Measurements from ENCODE around the gene OR4K5.
"Not testable (repeated sequence)": the region's sequence is repeated elsewhere in the genome, so short reads cannot be mapped to it uniquely, and the experiment has no call there.

OR4K5 gene

GRCh38 chr14:19920021-19920657 lies at the start of gene OR4K5:
Gene OR4K5 (plus strand): TSS chr14:19920607. CDS start chr14:19920607, 0 bp downstream.
- no peak for DNase-seq (ENCODE audit: low read depth)

DNA sequence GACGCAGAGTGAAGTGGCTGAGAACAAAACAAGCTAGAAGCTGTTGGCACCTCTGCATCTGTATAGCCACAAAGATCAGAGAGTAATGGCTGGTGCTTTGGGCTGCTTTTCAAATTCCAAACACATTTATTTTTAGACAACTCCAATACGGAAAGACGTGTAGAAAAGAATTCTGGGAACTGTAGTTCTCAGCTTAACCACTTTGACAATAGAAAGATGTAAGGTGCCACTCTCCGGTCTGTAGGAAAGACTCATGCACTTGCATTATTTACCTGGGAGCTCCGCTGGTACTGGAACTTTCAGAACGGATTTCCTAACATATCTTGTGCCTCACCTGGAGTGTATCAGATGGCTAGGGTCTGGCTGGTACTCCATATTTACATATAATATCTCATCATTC lies 47.2 kb upstream of the OR4K5 start:
- DNase-seq (ENCODE audit: low read depth): no peak

DNA sequence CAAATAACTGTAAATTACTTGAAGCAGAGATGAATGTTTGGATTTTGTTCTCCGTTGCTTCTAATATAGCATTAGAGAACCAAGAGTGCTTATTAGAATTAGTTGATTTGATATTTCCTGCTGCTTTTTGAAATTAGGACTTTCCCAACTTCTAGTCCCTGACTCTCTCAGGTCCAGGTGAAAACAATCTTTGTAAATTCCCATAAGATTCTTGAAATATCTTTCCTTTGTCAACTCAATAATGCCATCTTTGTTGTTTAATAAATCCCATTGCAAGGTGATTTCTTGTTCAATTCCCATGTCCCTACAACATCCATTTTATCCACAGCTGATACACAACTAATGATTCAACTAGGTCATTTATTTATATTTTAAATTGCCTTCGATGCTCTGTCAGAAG lies 45.6 kb upstream of the OR4K5 start, which contains the start of gene OR4K2:
Gene OR4K2 (plus strand): TSS at position 301 of the 400 bp plus-strand sequence. CDS start 1,126 bp downstream, outside the sequence.
- DNase-seq (ENCODE audit: low read depth): no peak

DNA sequence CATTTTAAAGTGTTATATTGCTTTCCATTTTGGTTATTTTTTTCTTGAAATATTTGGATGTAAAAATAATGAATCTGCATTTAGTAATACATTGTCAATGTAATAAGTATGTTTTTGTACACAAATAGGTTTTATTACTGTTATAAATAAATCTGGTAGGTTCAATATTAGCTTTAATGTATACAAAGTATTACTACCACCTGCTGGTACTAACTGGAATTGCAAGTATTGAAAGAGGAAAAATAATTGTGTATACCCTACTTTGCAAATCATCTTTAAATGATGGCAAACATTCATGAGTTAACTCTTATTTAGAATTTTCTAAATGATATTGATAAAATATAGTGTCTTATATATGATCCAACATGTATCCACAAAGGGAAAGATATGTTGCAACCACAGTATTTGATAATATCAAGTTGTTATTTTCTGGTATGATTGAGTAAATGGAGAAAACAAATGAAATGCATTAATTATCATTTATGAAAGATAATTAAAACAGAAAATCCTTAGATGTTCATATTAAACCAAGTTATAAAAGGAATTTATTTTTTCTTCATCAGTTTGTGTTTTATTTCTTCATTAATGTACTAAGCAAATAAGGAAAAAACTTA lies 42.3 kb upstream of the OR4K5 start:
- no peak for DNase-seq (ENCODE audit: low read depth)

DNA sequence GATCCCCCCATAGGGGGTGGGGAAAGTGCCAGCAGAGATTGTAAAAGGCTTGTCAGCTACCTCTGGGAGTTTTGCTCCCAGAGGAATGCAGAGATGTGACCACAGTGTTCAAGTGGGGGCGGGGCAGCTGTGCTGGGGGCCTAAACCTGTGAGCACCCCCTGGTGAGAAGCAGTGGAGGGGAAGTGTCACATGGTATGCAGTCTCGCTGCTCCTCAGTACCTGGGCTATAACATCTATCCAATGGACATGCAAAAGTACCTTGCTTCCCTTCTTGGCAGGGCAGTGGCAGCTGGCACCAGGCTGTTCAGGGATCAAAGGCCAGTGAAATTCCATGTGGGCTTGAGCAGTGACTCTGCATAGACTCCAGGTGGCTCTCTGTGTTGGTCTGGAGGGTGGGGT lies 25.1 kb upstream of the OR4K5 start:
- DNase-seq (ENCODE audit: low read depth): no peak

GRCh38 chr14:19900999-19901398 lies 19.4 kb upstream of the OR4K5 start:
- no peak for DNase-seq (ENCODE audit: low read depth)

- no peak for DNase-seq (ENCODE audit: low read depth)
Measured at GRCh38 chr14:19902409-19902808, 18.0 kb upstream of the OR4K5 start.

DNA sequence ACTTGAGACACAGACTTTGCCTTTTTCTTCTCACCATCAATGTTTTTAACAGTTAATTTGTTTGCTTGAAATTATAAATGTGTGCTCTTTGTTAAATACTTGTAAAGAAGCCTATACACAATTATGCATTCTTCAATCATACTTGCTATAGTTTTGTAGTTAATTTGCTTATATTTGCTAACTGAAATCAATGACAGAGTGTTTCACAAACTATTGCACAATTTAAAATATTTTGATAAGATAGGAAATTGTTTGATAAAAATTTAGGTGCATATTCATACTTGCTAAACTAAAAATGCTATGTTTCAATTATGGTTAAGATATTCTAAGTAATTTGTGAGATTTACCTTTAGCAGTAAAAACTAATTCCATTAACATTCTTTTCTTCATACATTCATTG lies 13.7 kb upstream of the OR4K5 start:
- DNase-seq (ENCODE audit: low read depth): no peak

- no peak for DNase-seq (ENCODE audit: low read depth)
Measured at GRCh38 chr14:19911114-19911513, 9.3 kb upstream of the OR4K5 start.

DNA sequence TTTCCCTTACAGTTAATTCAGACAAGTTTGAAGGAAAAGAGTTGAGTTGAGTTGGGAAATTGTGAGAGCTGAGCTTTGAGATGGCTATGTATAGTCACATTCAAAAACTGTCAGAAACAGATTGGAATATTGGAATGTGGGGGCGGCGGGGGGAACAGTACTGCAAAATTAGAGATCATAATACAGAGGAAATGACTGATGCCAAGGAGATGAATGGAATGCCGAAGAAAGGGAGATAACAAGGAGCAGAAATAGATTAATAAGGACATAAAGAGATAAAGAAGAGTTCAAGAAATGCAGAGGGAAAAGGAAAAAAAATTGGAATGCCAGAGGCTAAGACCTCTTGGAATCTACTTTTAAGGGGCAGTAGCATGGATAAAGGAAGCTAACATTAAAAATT lies 3.2 kb upstream of the OR4K5 start:
- DNase-seq (ENCODE audit: low read depth): no peak

GRCh38 chr14:19917955-19918518 lies 2.4 kb upstream of the OR4K5 start:
- no peak for DNase-seq (ENCODE audit: low read depth)

DNA sequence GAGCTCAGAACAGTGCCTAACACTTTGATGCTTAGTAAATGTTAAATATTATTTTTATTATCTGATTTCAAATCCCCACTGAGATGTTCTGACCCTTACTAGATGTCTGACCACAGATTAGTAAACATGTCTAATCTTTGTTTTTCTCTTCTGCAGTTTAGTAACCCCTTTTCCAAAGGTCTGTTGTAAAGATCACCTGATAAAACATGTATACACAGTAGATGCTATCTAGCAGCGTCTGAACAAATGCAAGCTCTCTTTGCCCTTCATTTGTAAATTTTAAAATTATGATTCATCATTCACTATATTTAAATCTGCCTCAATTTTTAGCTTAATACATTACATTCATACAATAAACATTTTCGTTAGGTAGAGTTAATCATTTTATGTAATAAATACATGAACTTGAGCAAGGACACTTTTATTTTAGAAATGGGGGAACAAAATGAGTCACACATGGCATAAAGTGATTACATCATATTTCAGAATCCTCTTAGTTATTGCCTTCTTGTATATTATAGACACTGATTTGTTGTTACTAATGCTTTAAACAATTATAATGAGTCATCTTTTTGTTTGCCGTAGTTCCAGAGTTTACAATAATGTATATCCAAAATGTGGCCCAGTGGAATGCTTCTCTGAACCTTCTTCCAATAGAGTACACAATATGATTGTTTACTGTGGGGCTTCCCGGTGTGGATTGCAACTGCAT lies 1.7 kb upstream of the OR4K5 start:
- no peak for DNase-seq (ENCODE audit: low read depth)

GRCh38 chr14:19930617-19931016 lies 10.2 kb downstream of the OR4K5 start, which contains the start of gene OR4K1:
Gene OR4K1 (plus strand): TSS chr14:19930917. CDS start chr14:19935667, 4,750 bp downstream.
- no peak for DNase-seq (ENCODE audit: low read depth)

DNA sequence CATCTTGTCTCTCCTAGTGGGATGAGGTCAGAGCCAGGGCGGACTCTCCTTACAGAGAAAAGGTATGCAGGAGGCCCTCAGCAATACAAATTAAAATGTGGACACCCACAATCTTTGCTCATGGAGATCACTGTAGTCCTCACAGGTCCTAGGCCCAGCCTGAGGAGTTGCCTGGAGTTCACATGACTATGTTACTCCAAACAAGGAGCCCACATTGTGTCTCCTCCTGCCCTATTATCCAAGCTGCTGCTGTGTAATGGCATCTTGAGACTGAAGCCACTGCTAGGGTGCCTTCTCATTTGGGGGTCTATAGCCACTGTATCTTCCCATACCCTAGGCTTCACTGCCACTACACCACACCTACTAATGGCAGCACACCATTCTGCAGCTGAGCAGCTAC lies 21.3 kb downstream of the OR4K5 start:
- no peak for DNase-seq (ENCODE audit: low read depth)

- DNase-seq (ENCODE audit: low read depth): no peak
Measured at GRCh38 chr14:19947413-19948090, 27.1 kb downstream of the OR4K5 start.

GRCh38 chr14:19949218-19949617 lies 28.8 kb downstream of the OR4K5 start:
- no peak for DNase-seq (ENCODE audit: low read depth)

DNA sequence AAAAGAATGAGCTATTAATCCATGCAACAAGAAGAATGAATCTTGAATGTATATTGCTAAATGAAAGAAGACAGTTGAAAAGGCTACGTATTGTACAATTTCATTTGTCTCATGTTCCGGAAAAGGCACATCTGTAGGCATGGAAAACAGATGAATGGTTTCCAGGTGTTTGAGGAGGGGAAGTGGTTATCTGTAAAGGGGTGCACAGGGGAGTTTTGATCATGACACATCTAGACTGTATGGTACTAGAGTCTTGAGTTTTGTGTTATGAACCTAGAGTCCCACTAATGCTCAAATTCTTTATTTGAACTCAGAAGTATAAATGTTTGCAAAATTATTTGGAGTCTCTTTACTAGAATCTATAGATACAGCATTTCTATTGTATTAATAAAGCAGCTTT lies 49.3 kb downstream of the OR4K5 start:
- not testable (repeated sequence) for DNase-seq (ENCODE audit: low read depth)
